WTC11 (cell line): ENCODE measurements around the gene REN. TPM values are rescaled to one million over a fixed set of nuclear protein-coding genes. Genes with fewer than 3 reads are reported as not detected.
A peak's percentile ranks its signal among the peaks of the same experiment; 100 is the strongest.

Experiments used
- ATAC-seq: fragments of 200-7000 bp; cut with Tn5 transposase; 2 replicates; pipeline ENCODE4 v1.10.0; 2021; ENCODE audit warnings: mild to moderate bottlenecking, moderate library complexity
- CTCF ChIA-PET: fragments of 300-600 bp; sonication (Branson Sonifier 250); formaldehyde crosslinking; loops from one replicate; lab custom pipeline; 2021; ENCODE audit warnings: antibody characterized with exemption; lab: Charles Lee
- POLR2A ChIA-PET: fragments of 350-600 bp; sonication (Branson Sonifier 250); formaldehyde crosslinking; loops from one replicate; lab custom pipeline; 2021; ENCODE audit warnings: antibody characterized with exemption; lab: Charles Lee
- DNase-seq: peaks from one replicate; pipeline ENCODE4 v3.0.0; 2021; ENCODE audit warnings: low spot score
- H3K27ac Mint-ChIP-seq: 2 replicates; pipeline ENCODE4 v1.8.0; 2021; ENCODE audit warnings: mixed read lengths
- H3K27me3 Mint-ChIP-seq: 2 replicates; pipeline ENCODE4 v1.8.0; 2021; ENCODE audit warnings: low read depth, mild to moderate bottlenecking, moderate library complexity, mixed read lengths
- H3K36me3 Mint-ChIP-seq: 2 replicates; pipeline ENCODE4 v1.8.0; 2021; ENCODE audit warnings: mixed read lengths
- H3K4me1 Mint-ChIP-seq: 2 replicates; pipeline ENCODE4 v1.8.0; 2022; ENCODE audit warnings: mixed read lengths
- H3K4me3 Mint-ChIP-seq: 2 replicates; pipeline ENCODE4 v1.8.0; 2021; ENCODE audit warnings: mild to moderate bottlenecking, moderate library complexity, mixed read lengths
- H3K9me3 Mint-ChIP-seq: 2 replicates; pipeline ENCODE4 v1.8.0; 2021; ENCODE audit warnings: mixed read lengths
- CBFB ChIP-seq: sonication (generic); formaldehyde crosslinking; IDR thresholded peaks from 2 replicates; pipeline ENCODE4 v1.8.1; 2022; ENCODE audit warnings: mild to moderate bottlenecking, low read depth, missing genetic modification reagents
- JUN ChIP-seq: sonication (generic); formaldehyde crosslinking; IDR thresholded peaks from 2 replicates; pipeline ENCODE4 v1.8.0; 2023; ENCODE audit warnings: mild to moderate bottlenecking, missing genetic modification reagents
- NFE2L1 ChIP-seq: sonication (generic); formaldehyde crosslinking; IDR thresholded peaks from 2 replicates; pipeline ENCODE4 v1.8.1; 2023; ENCODE audit warnings: missing genetic modification reagents
- NR1H2 ChIP-seq: sonication (generic); formaldehyde crosslinking; IDR thresholded peaks from 2 replicates; pipeline ENCODE4 v1.9.0; 2021; ENCODE audit warnings: mild to moderate bottlenecking, moderate library complexity, missing genetic modification reagents
- NR2C2 ChIP-seq: sonication (generic); formaldehyde crosslinking; IDR thresholded peaks from 2 replicates; pipeline ENCODE4 v1.8.0; 2022; ENCODE audit warnings: mild to moderate bottlenecking, missing genetic modification reagents
- RELA ChIP-seq: sonication (generic); formaldehyde crosslinking; IDR thresholded peaks from 2 replicates; pipeline ENCODE4 v1.8.1; 2022; ENCODE audit warnings: missing genetic modification reagents, mild to moderate bottlenecking, borderline replicate concordance
- RORB ChIP-seq: fragments of 250-450 bp; sonication (Bioruptor Pico); IDR thresholded peaks from 2 replicates; pipeline ENCODE4 v1.9.0; 2021; ENCODE audit warnings: mild to moderate bottlenecking
- SP1 ChIP-seq: sonication (generic); formaldehyde crosslinking; conservative IDR thresholded peaks from 2 replicates; pipeline ENCODE4 v1.8.1; 2022; ENCODE audit warnings: missing genetic modification reagents
- TEAD1 ChIP-seq: sonication (generic); formaldehyde crosslinking; IDR thresholded peaks from 2 replicates; pipeline ENCODE4 v1.8.0; 2022; ENCODE audit warnings: mild to moderate bottlenecking, missing genetic modification reagents
- ZNF121 ChIP-seq: sonication (generic); formaldehyde crosslinking; IDR thresholded peaks from 2 replicates; pipeline ENCODE4 v1.8.0; 2023; ENCODE audit warnings: missing genetic modification reagents
- ZNF232 ChIP-seq: sonication (generic); formaldehyde crosslinking; IDR thresholded peaks from 2 replicates; pipeline ENCODE4 v1.8.0; 2022; ENCODE audit warnings: mild to moderate bottlenecking, missing genetic modification reagents
- ZNF416 ChIP-seq: fragments of 250-450 bp; sonication (Bioruptor Pico); IDR thresholded peaks from 2 replicates; pipeline ENCODE4 v1.9.0; 2021; ENCODE audit warnings: mild to moderate bottlenecking, inconsistent platforms
- ZNF423 ChIP-seq: fragments of 250-450 bp; sonication (Bioruptor Pico); IDR thresholded peaks from 2 replicates; pipeline ENCODE4 v2.1.2; 2022; ENCODE audit warnings: mild to moderate bottlenecking, moderate library complexity
- total RNA-seq: library from RNA; stranded (reverse); gene quantifications from 3 replicates; pipeline ENCODE4 v1.2.3, GENCODE V29; 2021
- TF ChIP-seq, protein P1 (sequence below): sonication (generic); formaldehyde crosslinking; IDR thresholded peaks from 2 replicates; pipeline ENCODE4 v1.8.1; 2022; ENCODE audit warnings: missing genetic modification reagents, borderline replicate concordance
- TF ChIP-seq, protein P2 (sequence below): fragments of 250-450 bp; sonication (Bioruptor Pico); IDR thresholded peaks from 2 replicates; pipeline ENCODE4 v1.9.0; 2021; ENCODE audit warnings: mild to moderate bottlenecking, borderline replicate concordance

Gene REN
- total RNA-seq, 1 experiment from 2014 or later, result not detected

DNA sequence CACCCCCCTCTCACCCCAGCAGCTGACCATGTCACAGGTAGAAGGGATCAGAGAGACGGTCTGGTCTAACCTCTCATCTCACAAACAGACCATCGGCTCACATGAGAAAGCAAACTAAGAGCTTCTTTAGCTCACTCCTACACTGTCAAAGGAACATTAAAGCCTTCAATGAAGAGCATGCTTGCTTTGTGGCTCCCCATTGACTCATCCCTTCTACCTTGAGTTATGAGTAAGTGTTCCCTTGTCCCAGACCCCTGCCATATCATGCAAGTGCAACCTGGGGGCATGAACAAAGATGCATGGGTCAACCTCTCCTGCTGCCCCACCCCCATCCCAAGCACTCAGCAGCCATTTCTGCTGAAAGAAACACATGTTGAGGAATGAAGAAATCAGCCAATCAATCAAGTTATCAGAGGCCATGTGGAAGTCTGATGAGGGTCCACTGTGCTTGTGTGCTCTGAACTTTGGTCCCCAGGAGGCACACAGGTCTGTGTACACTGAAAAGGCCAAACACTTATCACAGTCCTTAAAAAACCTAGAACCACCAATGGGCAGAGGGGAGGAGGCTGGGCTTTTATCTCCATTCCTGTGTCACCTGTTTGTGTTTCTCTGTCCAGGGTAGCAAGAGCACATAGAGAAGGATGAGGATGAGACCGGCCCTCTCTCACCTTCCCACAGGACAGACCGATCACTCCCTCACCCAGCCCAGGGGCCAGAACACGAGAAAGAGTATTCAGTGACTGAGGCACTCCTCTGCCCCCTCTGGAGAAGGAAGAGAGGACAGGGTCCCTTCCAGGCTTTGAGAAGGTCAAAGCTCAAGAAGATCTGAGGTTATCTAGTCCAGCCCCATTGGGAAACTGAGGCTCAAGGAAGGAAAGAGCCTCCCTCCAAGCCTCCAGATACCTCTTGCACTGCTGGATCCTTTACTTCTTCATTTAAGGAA is 23.8 kb downstream of the REN start:
- no peak for DNase-seq
- no peak overlapping the region for H3K27ac Mint-ChIP-seq
- H3K4me1 Mint-ChIP-seq, result peaks cover 14% of the 10 kb centered on the region
- 0 out of 2 replicates have a peak, but pooled peaks have one; percentile 6 for ATAC-seq
- H3K4me3 Mint-ChIP-seq, result no peak overlapping the region
- H3K27me3 Mint-ChIP-seq, result peaks cover 11% of the 10 kb centered on the region
- H3K36me3 Mint-ChIP-seq, result peaks cover 8% of the 10 kb centered on the region; the same call in 1 of the 2 replicates
- CTCF ChIA-PET, result interaction anchor here (0.6 to 1.7 kb wide), 8 partner anchors 13 to 284 kb away, joined by 3 to 10 read pairs (median 4); partner anchors contain the start of gene GOLT1A
- no peak for TF ChIP-seq ZNF423
- TF ChIP-seq SP1 (CRISPR knock-in tag), result no peak
- no peak for TF ChIP-seq RORB (CRISPR knock-in tag)
- TF ChIP-seq, protein P1, sequence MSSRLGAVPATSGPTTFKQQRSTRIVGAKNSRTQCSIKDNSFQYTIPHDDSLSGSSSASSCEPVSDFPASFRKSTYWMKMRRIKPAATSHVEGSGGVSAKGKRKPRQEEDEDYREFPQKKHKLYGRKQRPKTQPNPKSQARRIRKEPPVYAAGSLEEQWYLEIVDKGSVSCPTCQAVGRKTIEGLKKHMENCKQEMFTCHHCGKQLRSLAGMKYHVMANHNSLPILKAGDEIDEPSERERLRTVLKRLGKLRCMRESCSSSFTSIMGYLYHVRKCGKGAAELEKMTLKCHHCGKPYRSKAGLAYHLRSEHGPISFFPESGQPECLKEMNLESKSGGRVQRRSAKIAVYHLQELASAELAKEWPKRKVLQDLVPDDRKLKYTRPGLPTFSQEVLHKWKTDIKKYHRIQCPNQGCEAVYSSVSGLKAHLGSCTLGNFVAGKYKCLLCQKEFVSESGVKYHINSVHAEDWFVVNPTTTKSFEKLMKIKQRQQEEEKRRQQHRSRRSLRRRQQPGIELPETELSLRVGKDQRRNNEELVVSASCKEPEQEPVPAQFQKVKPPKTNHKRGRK (CRISPR knock-in tag), result no peak
- no peak for TF ChIP-seq NFE2L1 (CRISPR knock-in tag)
- TF ChIP-seq NR2C2 (CRISPR knock-in tag), result no peak
- no peak for TF ChIP-seq ZNF232 (CRISPR knock-in tag)
- TF ChIP-seq NR1H2, result no peak
- TF ChIP-seq CBFB (CRISPR knock-in tag), result no peak
- TF ChIP-seq, all 79 proteins: peak for 0
- H3K9me3 Mint-ChIP-seq, result no peaks in the 10 kb centered on the region
- POLR2A ChIA-PET, result no interaction called here

DNA sequence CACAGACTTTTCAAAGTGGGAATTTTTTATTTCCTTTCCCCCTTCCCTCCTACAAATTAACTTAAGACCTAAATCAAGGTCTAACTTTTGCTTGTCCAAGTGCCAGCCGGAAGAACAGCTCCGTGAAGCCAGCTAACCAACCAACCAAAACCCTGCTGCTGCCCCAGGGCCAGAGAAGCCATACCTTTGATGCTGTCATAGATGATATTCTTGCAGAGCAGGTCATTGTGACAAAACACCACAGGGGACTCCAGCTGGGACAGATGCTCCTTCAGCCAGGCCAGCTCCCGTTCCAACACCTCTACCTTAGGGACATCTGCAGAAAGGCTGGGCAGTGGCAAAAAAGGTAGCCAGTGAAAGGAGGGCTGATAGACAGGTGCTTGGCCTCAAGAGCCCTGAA is 25.0 kb downstream of the REN start:
- ChIA-PET CTCF (interaction anchor here (0.6 to 1.7 kb wide), 3 partner anchors 12 to 66 kb away, joined by 3 to 10 read pairs (median 4); no protein-coding TSS in a partner anchor), POLR2A (no interaction called here)
- Mint-ChIP-seq H3K9me3 (no peaks in the 10 kb centered on the region), H3K4me3 (no peak overlapping the region), H3K36me3 (peaks cover 8% of the 10 kb centered on the region; the same call in 1 of the 2 replicates), H3K27ac (no peak overlapping the region), H3K27me3 (peaks cover 11% of the 10 kb centered on the region), H3K4me1 (0 out of 2 replicates have a peak, but pooled peaks cover 2% of the 10 kb centered on the region)
- TF ChIP-seq ZNF121 (CRISPR knock-in tag), result no peak
- TF ChIP-seq ZNF416 (CRISPR knock-in tag), result no peak
- TF ChIP-seq CBFB (CRISPR knock-in tag), result no peak
- ATAC-seq, result no peak
- no peak for DNase-seq

DNA sequence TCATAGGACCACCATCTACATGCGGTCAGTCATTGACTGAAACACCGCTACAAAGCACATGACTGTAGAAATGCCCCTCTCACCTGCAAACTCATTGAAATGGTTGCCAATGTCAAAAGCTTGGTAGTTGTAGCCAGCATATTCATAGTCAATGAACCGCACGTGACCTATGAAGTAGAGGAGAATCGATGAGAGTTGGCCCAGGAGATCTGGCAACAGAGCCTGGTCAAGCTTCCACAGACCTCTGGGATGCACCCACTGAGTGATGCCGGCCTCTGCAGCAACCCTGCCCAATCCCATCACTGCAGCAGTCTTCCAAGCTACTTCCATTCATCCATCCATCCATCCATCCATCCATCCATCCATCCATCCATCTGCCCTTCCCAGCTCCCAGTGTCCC is 26.2 kb downstream of the REN start:
- peaks cover 3% of the 10 kb centered on the region; the same call in 1 of the 2 replicates for H3K36me3 Mint-ChIP-seq
- TF ChIP-seq, protein P2, sequence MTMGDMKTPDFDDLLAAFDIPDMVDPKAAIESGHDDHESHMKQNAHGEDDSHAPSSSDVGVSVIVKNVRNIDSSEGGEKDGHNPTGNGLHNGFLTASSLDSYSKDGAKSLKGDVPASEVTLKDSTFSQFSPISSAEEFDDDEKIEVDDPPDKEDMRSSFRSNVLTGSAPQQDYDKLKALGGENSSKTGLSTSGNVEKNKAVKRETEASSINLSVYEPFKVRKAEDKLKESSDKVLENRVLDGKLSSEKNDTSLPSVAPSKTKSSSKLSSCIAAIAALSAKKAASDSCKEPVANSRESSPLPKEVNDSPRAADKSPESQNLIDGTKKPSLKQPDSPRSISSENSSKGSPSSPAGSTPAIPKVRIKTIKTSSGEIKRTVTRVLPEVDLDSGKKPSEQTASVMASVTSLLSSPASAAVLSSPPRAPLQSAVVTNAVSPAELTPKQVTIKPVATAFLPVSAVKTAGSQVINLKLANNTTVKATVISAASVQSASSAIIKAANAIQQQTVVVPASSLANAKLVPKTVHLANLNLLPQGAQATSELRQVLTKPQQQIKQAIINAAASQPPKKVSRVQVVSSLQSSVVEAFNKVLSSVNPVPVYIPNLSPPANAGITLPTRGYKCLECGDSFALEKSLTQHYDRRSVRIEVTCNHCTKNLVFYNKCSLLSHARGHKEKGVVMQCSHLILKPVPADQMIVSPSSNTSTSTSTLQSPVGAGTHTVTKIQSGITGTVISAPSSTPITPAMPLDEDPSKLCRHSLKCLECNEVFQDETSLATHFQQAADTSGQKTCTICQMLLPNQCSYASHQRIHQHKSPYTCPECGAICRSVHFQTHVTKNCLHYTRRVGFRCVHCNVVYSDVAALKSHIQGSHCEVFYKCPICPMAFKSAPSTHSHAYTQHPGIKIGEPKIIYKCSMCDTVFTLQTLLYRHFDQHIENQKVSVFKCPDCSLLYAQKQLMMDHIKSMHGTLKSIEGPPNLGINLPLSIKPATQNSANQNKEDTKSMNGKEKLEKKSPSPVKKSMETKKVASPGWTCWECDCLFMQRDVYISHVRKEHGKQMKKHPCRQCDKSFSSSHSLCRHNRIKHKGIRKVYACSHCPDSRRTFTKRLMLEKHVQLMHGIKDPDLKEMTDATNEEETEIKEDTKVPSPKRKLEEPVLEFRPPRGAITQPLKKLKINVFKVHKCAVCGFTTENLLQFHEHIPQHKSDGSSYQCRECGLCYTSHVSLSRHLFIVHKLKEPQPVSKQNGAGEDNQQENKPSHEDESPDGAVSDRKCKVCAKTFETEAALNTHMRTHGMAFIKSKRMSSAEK (CRISPR knock-in tag), result no peak
- TF ChIP-seq TEAD1 (CRISPR knock-in tag) (no peak), RELA (no peak), JUN (CRISPR knock-in tag) (no peak)
- no peak for ATAC-seq
- DNase-seq, result no peak
- no peak overlapping the region for H3K27ac Mint-ChIP-seq
- H3K27me3 Mint-ChIP-seq, result peaks cover 11% of the 10 kb centered on the region
- H3K9me3 Mint-ChIP-seq, result no peaks in the 10 kb centered on the region
- 0 out of 2 replicates have a peak, but pooled peaks cover 2% of the 10 kb centered on the region for H3K4me1 Mint-ChIP-seq
- H3K4me3 Mint-ChIP-seq, result no peak overlapping the region
- CTCF ChIA-PET, result interaction anchor here (0.6 to 1.8 kb wide), 4 partner anchors 10 to 269 kb away, joined by 3 to 13 read pairs (median 6); no protein-coding TSS in a partner anchor
- POLR2A ChIA-PET, result no interaction called here
